Panc1 (cell line): ENCODE data around the gene FAM151A. TPM values are rescaled to one million over a fixed set of nuclear protein-coding genes. Genes with fewer than 3 reads are reported as not detected.

Experiments
- ATAC-seq: fragments of 200-7000 bp; cut with Tn5 transposase; 2 replicates; pipeline ENCODE4 v1.9.1; 2020; ENCODE audit warnings: mild to moderate bottlenecking, moderate library complexity
- BruUV-seq: library from RNA; stranded (reverse); fragments of 400-500 nt; replicated peaks from 2 replicates; lab custom pipeline; 2021; lab: Mats Ljungman, UMichigan
- CTCF ChIA-PET: fragments of 300-600 bp; sonication (Branson Sonifier 250); formaldehyde crosslinking; loops from one replicate; lab custom pipeline; 2022; ENCODE audit warnings: antibody characterized with exemption; lab: Charles Lee
- POLR2A ChIA-PET: fragments of 300-600 bp; sonication (Branson Sonifier 250); formaldehyde crosslinking; loops from one replicate; lab custom pipeline; 2022; ENCODE audit warnings: antibody characterized with exemption; lab: Charles Lee
- DNase-seq: peaks from one replicate; pipeline ENCODE4 v3.0.0-alpha.2; 2010; ENCODE audit warnings: low read depth, low spot score
- H3K27ac ChIP-seq: 2 replicates; pipeline ENCODE4 v1.5.1; 2011; ENCODE audit warnings: mild to moderate bottlenecking, low read length, inconsistent platforms
- H3K27me3 ChIP-seq: fragments of 200-500 bp; sonication (Bioruptor generic); 2 replicates; pipeline ENCODE4 v1.6.0; 2014; ENCODE audit warnings: low read length, inconsistent platforms; ENCODE audit not compliant: control insufficient read depth, insufficient read depth
- H3K36me3 ChIP-seq: fragments of 200-500 bp; sonication (Bioruptor generic); 2 replicates; pipeline ENCODE4 v1.5.1; 2014; ENCODE audit warnings: inconsistent platforms, mild to moderate bottlenecking, low read length, moderate library complexity; ENCODE audit not compliant: control insufficient read depth, insufficient read depth
- H3K4me1 ChIP-seq: 2 replicates; pipeline ENCODE4 v1.5.1; 2011; ENCODE audit warnings: inconsistent platforms, mild to moderate bottlenecking, low read length, moderate library complexity; ENCODE audit not compliant: control insufficient read depth, insufficient read depth
- H3K4me3 ChIP-seq, 2 experiments: 2 replicates each; pipeline ENCODE4 v1.5.1; 2011 to 2012; ENCODE audit warnings: low read depth in 2 of 2, low read length in 2 of 2, mild to moderate bottlenecking in 2 of 2, inconsistent platforms in 1 of 2, moderate library complexity in 1 of 2
- H3K9me3 ChIP-seq: fragments of 200-500 bp; sonication (Bioruptor generic); 2 replicates; pipeline ENCODE4 v1.5.1; 2014; ENCODE audit warnings: low read depth, mild to moderate bottlenecking, inconsistent platforms, low read length, moderate library complexity; ENCODE audit not compliant: control insufficient read depth, insufficient read depth
- POLR2AphosphoS5 ChIP-seq: IDR thresholded peaks from 2 replicates; pipeline ENCODE4 v1.6.1; 2012; ENCODE audit warnings: mild to moderate bottlenecking, low read depth, low read length, moderate library complexity
- REST ChIP-seq, 2 experiments: IDR thresholded peaks; 2 replicates each; pipeline ENCODE4 v1.6.1; 2011 to 2012; ENCODE audit warnings: low read depth in 2 of 2, control low read depth in 1 of 2, low read length in 1 of 2, mild to moderate bottlenecking in 1 of 2, moderate library complexity in 1 of 2; ENCODE audit not compliant: insufficient read depth in 1 of 2
- SIN3A ChIP-seq: IDR thresholded peaks from 2 replicates; pipeline ENCODE4 v1.6.1; 2012; ENCODE audit warnings: low read depth, mild to moderate bottlenecking, low read length, moderate library complexity, borderline replicate concordance; ENCODE audit not compliant: insufficient read depth
- TCF7L2 ChIP-seq: IDR thresholded peaks from 2 replicates; pipeline ENCODE4 v1.6.1; 2011; ENCODE audit warnings: mild to moderate bottlenecking, low read depth, low read length, inconsistent platforms
- in situ Hi-C: cut with HindIII; loops from 2 replicates; pipeline ENCODE4 v1.10.0; 2016; ENCODE audit warnings: low sequenced_read_pairs, low pct_unique_long_range_greater_than_20kb
- intact Hi-C: fragments of 100-400 bp; cut with micrococcal nuclease; formaldehyde crosslinking; loops from one replicate; pipeline ENCODE4 v1.10.0; 2022; ENCODE audit not compliant: unreplicated experiment
- total RNA-seq: library from RNA; stranded (reverse); gene quantifications from one replicate; pipeline ENCODE4 v1.2.1, GENCODE V29; 2021; ENCODE audit not compliant: unreplicated experiment
- TF ChIP-seq, protein P1 (sequence below): fragments of 450-650 bp; IDR thresholded peaks from 2 replicates; pipeline ENCODE4 v1.5.1; 2017; ENCODE audit warnings: mild to moderate bottlenecking

Gene FAM151A
- total RNA-seq, 1 experiment from 2014 or later, result not detected

GRCh38 chr1:54588377-54588776 lies 34.9 kb downstream of the FAM151A start:
- no peak for DNase-seq
- Histone ChIP-seq H3K27me3 (no peaks in the 10 kb centered on the region), H3K27ac (no peak overlapping the region), H3K36me3 (no peaks in the 10 kb centered on the region), H3K9me3 (no peaks in the 10 kb centered on the region), H3K4me3 (no peak overlapping the region), H3K4me1 (no peaks in the 10 kb centered on the region)
- intact Hi-C loops, result no loop called here
- BruUV-seq, result no TSS peak
- ATAC-seq, result no peak
- TF ChIP-seq, protein P1, sequence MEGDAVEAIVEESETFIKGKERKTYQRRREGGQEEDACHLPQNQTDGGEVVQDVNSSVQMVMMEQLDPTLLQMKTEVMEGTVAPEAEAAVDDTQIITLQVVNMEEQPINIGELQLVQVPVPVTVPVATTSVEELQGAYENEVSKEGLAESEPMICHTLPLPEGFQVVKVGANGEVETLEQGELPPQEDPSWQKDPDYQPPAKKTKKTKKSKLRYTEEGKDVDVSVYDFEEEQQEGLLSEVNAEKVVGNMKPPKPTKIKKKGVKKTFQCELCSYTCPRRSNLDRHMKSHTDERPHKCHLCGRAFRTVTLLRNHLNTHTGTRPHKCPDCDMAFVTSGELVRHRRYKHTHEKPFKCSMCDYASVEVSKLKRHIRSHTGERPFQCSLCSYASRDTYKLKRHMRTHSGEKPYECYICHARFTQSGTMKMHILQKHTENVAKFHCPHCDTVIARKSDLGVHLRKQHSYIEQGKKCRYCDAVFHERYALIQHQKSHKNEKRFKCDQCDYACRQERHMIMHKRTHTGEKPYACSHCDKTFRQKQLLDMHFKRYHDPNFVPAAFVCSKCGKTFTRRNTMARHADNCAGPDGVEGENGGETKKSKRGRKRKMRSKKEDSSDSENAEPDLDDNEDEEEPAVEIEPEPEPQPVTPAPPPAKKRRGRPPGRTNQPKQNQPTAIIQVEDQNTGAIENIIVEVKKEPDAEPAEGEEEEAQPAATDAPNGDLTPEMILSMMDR, result no peak
- TF ChIP-seq POLR2AphosphoS5, result no peak
- no peak for TF ChIP-seq SIN3A
- no peak for TF ChIP-seq TCF7L2
- CTCF ChIA-PET, result interaction anchor here (0.6 kb wide), 1 partner anchor 9 kb away, joined by 3 read pairs; no protein-coding TSS in a partner anchor
- in situ Hi-C loops, result no loop called here
- POLR2A ChIA-PET, result no interaction called here

DNA sequence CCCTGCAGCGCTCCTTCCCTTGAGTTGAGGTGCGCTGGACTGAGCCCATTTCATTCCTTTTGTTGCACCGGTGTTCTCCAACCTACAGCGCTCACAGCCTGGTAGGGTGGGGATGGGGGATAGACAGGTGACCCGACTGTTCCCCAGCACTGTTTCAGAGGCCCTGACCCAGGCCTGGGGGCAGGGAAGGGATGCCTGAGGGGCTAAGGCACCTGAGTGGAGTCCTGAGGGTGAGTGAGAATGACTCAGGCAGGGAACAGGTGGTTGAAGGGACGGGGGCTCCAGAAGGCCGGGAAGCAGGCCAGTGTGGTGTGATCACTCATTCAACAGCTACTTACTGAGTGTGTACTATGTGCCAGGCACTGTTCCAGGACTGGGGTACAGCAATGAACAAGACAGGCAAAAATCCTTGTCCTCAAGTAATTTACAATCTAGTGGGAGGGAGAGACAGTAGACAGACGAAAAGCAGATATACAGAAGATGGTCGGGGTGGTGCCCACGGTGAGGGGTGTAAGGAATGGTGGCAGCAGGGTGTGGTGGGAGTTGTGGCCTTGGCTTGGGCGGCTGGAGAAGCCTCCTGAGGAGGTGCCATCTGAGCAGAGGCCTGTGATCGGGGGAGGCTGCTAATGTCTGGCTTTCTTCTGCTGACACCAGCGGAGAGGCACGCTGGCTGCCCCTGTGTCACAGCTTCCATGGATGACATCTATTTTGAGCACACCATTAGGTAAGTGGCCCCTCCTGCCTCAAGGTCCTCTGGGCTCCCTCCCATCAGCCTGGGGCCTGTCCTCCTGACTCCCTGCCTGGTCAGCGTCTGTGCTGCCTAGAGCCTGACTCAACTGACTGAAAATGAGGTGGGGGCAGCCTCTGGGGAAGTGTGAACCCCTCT lies 37.9 kb downstream of the FAM151A start:
- intact Hi-C loops (no loop called here), in situ Hi-C loops (no loop called here)
- ATAC-seq (no peak), DNase-seq (no peak)
- H3K27ac ChIP-seq, result no peak overlapping the region
- no peak overlapping the region for H3K4me3 ChIP-seq
- no peaks in the 10 kb centered on the region for H3K4me1 ChIP-seq
- TF ChIP-seq SIN3A (no peak), REST (IDR thresholded peaks at IDR 0.05; ENCODE audit: insufficient read depth in 1 of 2, low read depth in 2 of 2, low read length in 1 of 2) (no peak), TCF7L2 (no peak), POLR2AphosphoS5 (no peak)
- TF ChIP-seq, protein P1, result no peak
- BruUV-seq, result no TSS peak
- ChIA-PET POLR2A (no interaction called here), CTCF (no interaction called here)
- H3K36me3 ChIP-seq, result no peaks in the 10 kb centered on the region
- no peaks in the 10 kb centered on the region for H3K27me3 ChIP-seq
- no peaks in the 10 kb centered on the region for H3K9me3 ChIP-seq
